ENCODE data around the gene SNX22. TPM values are rescaled to one million over a fixed set of nuclear protein-coding genes. Genes with fewer than 3 reads are reported as not detected.

The SNX22 gene
- total RNA-seq, 2 experiments from 2014 or later, result 0.14 to 0.19 TPM

GRCh38 chr15:64136347-64136746 is 15.2 kb upstream of the SNX22 start:
- H3K36me3 Mint-ChIP-seq (ENCODE audit: low read depth), result peaks cover 84% of the 10 kb centered on the region
- CTCF ChIA-PET, result no interaction called here
- intact Hi-C loops (cut with DNase I, micrococcal nuclease), result no loop called here

GRCh38 chr15:64137226-64137833 is 14.2 kb upstream of the SNX22 start:
- intact Hi-C loops (cut with DNase I, micrococcal nuclease), result no loop called here
- no peak for DNase-seq
- no peak for TF ChIP-seq CTCF (IDR thresholded peaks at IDR 0.05)
- H3K27ac Mint-ChIP-seq, result no peak overlapping the region
- CTCF ChIA-PET, result interaction anchor here (2.1 kb wide), 1 partner anchor 16 kb away, joined by 7 read pairs; no protein-coding TSS in a partner anchor
- peak; percentile 51 for ATAC-seq (ENCODE audit: poor library complexity)
- no peaks in the 10 kb centered on the region for H3K9me3 ChIP-seq (ENCODE audit: control insufficient read depth in 1 of 2, insufficient read depth in 1 of 2, low read length in 2 of 2)
- H3K9me3 Mint-ChIP-seq, result no peaks in the 10 kb centered on the region
- H3K4me3 ChIP-seq (ENCODE audit: low read length), result no peak overlapping the region
- H3K27me3 ChIP-seq (ENCODE audit: control insufficient read depth in 1 of 2, insufficient read depth in 2 of 2, low read length in 2 of 2), result no peaks in the 10 kb centered on the region
- H3K27ac ChIP-seq (ENCODE audit: low read depth in 1 of 2, low read length in 2 of 2), result no peak overlapping the region
- no peaks in the 10 kb centered on the region for H3K4me1 ChIP-seq (ENCODE audit: insufficient read depth, low read length)
- no peak overlapping the region for H3K4me3 Mint-ChIP-seq
- H3K36me3 ChIP-seq (ENCODE audit: insufficient read depth, low read length), result peaks cover 74% of the 10 kb centered on the region
- no peaks in the 10 kb centered on the region for H3K4me1 Mint-ChIP-seq (ENCODE audit: low read depth)
- POLR2A ChIA-PET, result interaction anchor here (2.0 kb wide), 1 partner anchor 12 kb away, joined by 7 read pairs; no protein-coding TSS in a partner anchor
- H3K27me3 Mint-ChIP-seq, result no peaks in the 10 kb centered on the region
- peaks cover 84% of the 10 kb centered on the region for H3K36me3 Mint-ChIP-seq (ENCODE audit: low read depth)

More at GRCh38 chr15:64136347-64136746, 15.2 kb upstream of the SNX22 start:
- ATAC-seq (ENCODE audit: poor library complexity) (no peak), DNase-seq (no peak)
- POLR2A ChIA-PET, result interaction anchor here (2.0 kb wide), 1 partner anchor 13 kb away, joined by 7 read pairs; no protein-coding TSS in a partner anchor
- Histone ChIP-seq H3K27me3 (ENCODE audit: control insufficient read depth in 1 of 2, insufficient read depth in 2 of 2, low read length in 2 of 2) (no peaks in the 10 kb centered on the region), H3K4me1 (ENCODE audit: insufficient read depth, low read length) (no peaks in the 10 kb centered on the region), H3K4me3 (ENCODE audit: low read length) (no peak overlapping the region), H3K9me3 (ENCODE audit: control insufficient read depth in 1 of 2, insufficient read depth in 1 of 2, low read length in 2 of 2) (no peaks in the 10 kb centered on the region), H3K27ac (ENCODE audit: low read depth in 1 of 2, low read length in 2 of 2) (no peak overlapping the region), H3K36me3 (ENCODE audit: insufficient read depth, low read length) (peaks cover 76% of the 10 kb centered on the region)
- Mint-ChIP-seq H3K27ac (no peak overlapping the region), H3K27me3 (no peaks in the 10 kb centered on the region), H3K4me3 (no peak overlapping the region), H3K4me1 (ENCODE audit: low read depth) (no peaks in the 10 kb centered on the region), H3K9me3 (no peaks in the 10 kb centered on the region)
- TF ChIP-seq CTCF (IDR thresholded peaks at IDR 0.05), result no peak

GRCh38 chr15:64138331-64138941 is 13.1 kb upstream of the SNX22 start:
- Mint-ChIP-seq H3K27ac (no peak overlapping the region), H3K4me3 (no peak overlapping the region), H3K9me3 (no peaks in the 10 kb centered on the region), H3K4me1 (ENCODE audit: low read depth) (no peaks in the 10 kb centered on the region), H3K36me3 (ENCODE audit: low read depth) (peaks cover 84% of the 10 kb centered on the region), H3K27me3 (no peaks in the 10 kb centered on the region)
- ChIA-PET POLR2A (interaction anchor here (2.0 kb wide), 1 partner anchor 11 kb away, joined by 7 read pairs; no protein-coding TSS in a partner anchor), CTCF (interaction anchor here (2.1 kb wide), 1 partner anchor 15 kb away, joined by 7 read pairs; no protein-coding TSS in a partner anchor)
- H3K36me3 ChIP-seq (ENCODE audit: insufficient read depth, low read length), result peaks cover 74% of the 10 kb centered on the region
- no peak overlapping the region for H3K27ac ChIP-seq (ENCODE audit: low read depth in 1 of 2, low read length in 2 of 2)
- no peak overlapping the region for H3K4me3 ChIP-seq (ENCODE audit: low read length)
- H3K4me1 ChIP-seq (ENCODE audit: insufficient read depth, low read length), result no peaks in the 10 kb centered on the region
- intact Hi-C loops (cut with DNase I, micrococcal nuclease), result no loop called here
- no peaks in the 10 kb centered on the region for H3K9me3 ChIP-seq (ENCODE audit: control insufficient read depth in 1 of 2, insufficient read depth in 1 of 2, low read length in 2 of 2)
- no peak for ATAC-seq (ENCODE audit: poor library complexity)
- no peak for DNase-seq
- no peaks in the 10 kb centered on the region for H3K27me3 ChIP-seq (ENCODE audit: control insufficient read depth in 1 of 2, insufficient read depth in 2 of 2, low read length in 2 of 2)
- no peak for TF ChIP-seq CTCF (IDR thresholded peaks at IDR 0.05)

All from CD4-positive, alpha-beta T cell (primary cell).